CD4-positive, CD25-positive, alpha-beta regulatory T cell (primary cell): Measurements from ENCODE around the gene PML. TPM values are rescaled to one million over a fixed set of nuclear protein-coding genes. Genes with fewer than 3 reads are reported as not detected.
A peak's percentile ranks its signal among the peaks of the same experiment; 100 is the strongest.
"Not testable (repeated sequence)": the region's sequence is repeated elsewhere in the genome, so short reads cannot be mapped to it uniquely, and the experiment has no call there.

Source experiments
- ATAC-seq, 2 donors: fragments of 150-1000 bp; cut with Tn5 transposase; one replicate each; pipeline ENCODE4 v1.10.0; 2021; ENCODE audit warnings: low read depth in 2 of 2, moderate number of reproducible peaks in 2 of 2, moderate library complexity in 1 of 2
- DNase-seq, 3 donors: peaks; one replicate each; pipeline versions ENCODE4 v3.0.0 to v3.0.0-alpha.2; 2012 to 2022; ENCODE audit warnings: mixed read lengths in 1 of 3
- H3K27ac ChIP-seq: one replicate; pipeline ENCODE4 v1.7.0; 2013; ENCODE audit warnings: mild to moderate bottlenecking, low read length; ENCODE audit not compliant: insufficient read depth, poor library complexity, severe bottlenecking
- H3K27me3 ChIP-seq: one replicate; pipeline ENCODE4 v1.7.0; 2013; ENCODE audit warnings: low read length; ENCODE audit not compliant: control insufficient read depth, insufficient read depth
- H3K36me3 ChIP-seq: one replicate; pipeline ENCODE4 v1.7.0; 2013; ENCODE audit warnings: mild to moderate bottlenecking, low read length, moderate library complexity; ENCODE audit not compliant: control insufficient read depth, insufficient read depth
- H3K4me1 ChIP-seq: 2 replicates; pipeline ENCODE4 v1.7.0; 2013; ENCODE audit warnings: mild to moderate bottlenecking, low read length; ENCODE audit not compliant: insufficient read depth, control insufficient read depth, poor library complexity, severe bottlenecking
- H3K4me3 ChIP-seq: one replicate; pipeline ENCODE4 v1.7.0; 2013; ENCODE audit warnings: low read depth, mild to moderate bottlenecking, low read length, moderate library complexity
- H3K9me3 ChIP-seq, 2 experiments: 1 replicate in 1 of 2; 2 replicates in 1 of 2; pipeline ENCODE4 v1.7.0; 2013; ENCODE audit warnings: low read length in 2 of 2, mild to moderate bottlenecking in 1 of 2, moderate library complexity in 1 of 2; ENCODE audit not compliant: control insufficient read depth in 2 of 2
- H3K27ac Mint-ChIP-seq, 3 donors: one replicate each; pipeline ENCODE4 v1.8.0; 2020 to 2022; ENCODE audit warnings: mild to moderate bottlenecking in 3 of 3, mixed read lengths in 3 of 3, moderate library complexity in 2 of 3
- H3K27me3 Mint-ChIP-seq: one replicate; pipeline ENCODE4 v1.8.0; 2022; ENCODE audit warnings: mild to moderate bottlenecking, mixed read lengths
- H3K36me3 Mint-ChIP-seq: one replicate; pipeline ENCODE4 v1.8.0; 2020; ENCODE audit warnings: mixed read lengths
- H3K4me1 Mint-ChIP-seq, 4 donors: one replicate each; pipeline ENCODE4 v1.8.0; 2020 to 2022; ENCODE audit warnings: mixed read lengths in 4 of 4, mild to moderate bottlenecking in 1 of 4
- H3K4me3 Mint-ChIP-seq, 4 donors: one replicate each; pipeline ENCODE4 v1.8.0; 2020 to 2022; ENCODE audit warnings: mild to moderate bottlenecking in 4 of 4, mixed read lengths in 4 of 4, moderate library complexity in 3 of 4
- H3K9me3 Mint-ChIP-seq, 7 donors: one replicate each; pipeline ENCODE4 v1.8.0; 2020 to 2022; ENCODE audit warnings: mixed read lengths in 7 of 7, mild to moderate bottlenecking in 3 of 7, moderate library complexity in 2 of 7
- polyA plus RNA-seq, 4 donors: library from polyadenylated mRNA; unstranded; fragments of 300-500 nt; fragmentation: Illumina TruSeq; gene quantifications; one replicate each; pipeline ENCODE4 v1.2.3, GENCODE V29; 2021
- total RNA-seq: library from RNA; stranded (reverse); gene quantifications from one replicate; pipeline ENCODE4 v1.2.3, GENCODE V29; 2022

The PML gene
- total and polyA plus RNA-seq, 5 donors from 2014 or later: 13.7 to 57.6 (median 23.2) TPM

GRCh38 chr15:74045636-74046274, 51.2 kb downstream of the PML start:
- H3K9me3 Mint-ChIP-seq: no peaks in the 10 kb centered on the region
- H3K36me3 Mint-ChIP-seq: peaks cover 10% of the 10 kb centered on the region
- no peak overlapping the region for H3K4me3 ChIP-seq
- H3K4me1 Mint-ChIP-seq: peaks cover 0 to 15% (median 7%) of the 10 kb centered on the region in 4 donors
- H3K4me3 Mint-ChIP-seq: no peak overlapping the region
- H3K27me3 Mint-ChIP-seq: no peaks in the 10 kb centered on the region
- H3K9me3 ChIP-seq: no peaks in the 10 kb centered on the region
- no peak for DNase-seq
- H3K4me1 ChIP-seq: peaks cover 6% of the 10 kb centered on the region
- H3K36me3 ChIP-seq: peaks cover 5% of the 10 kb centered on the region
- no peak for ATAC-seq
- peak overlapping the region in 2 of 3 donors; percentile 1 to 60 for H3K27ac Mint-ChIP-seq
- no peak overlapping the region for H3K27ac ChIP-seq
- H3K27me3 ChIP-seq: no peaks in the 10 kb centered on the region

DNA sequence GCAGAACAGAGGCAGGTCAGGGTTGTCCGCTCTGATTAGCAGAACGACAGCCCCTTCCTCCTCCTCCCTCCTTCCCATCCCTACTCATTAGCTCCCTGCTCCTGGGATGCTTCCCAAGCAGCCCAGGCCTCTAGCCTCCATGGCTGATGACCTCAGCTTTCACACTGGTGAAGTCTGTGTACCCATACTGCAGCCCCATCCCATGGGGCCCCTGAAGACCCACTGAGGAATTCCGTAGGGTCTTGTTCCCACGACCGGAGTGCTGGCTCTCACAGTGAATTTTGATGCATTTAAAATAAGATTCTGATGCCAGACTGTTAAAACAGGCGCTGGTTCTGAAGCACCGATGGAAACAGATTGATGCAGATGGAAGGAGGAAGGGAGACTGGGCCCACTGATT, 51.8 kb downstream of the PML start:
- ATAC-seq (no peak), DNase-seq (no peak)
- Histone ChIP-seq H3K9me3 (no peaks in the 10 kb centered on the region), H3K4me3 (no peak overlapping the region), H3K4me1 (peaks cover 6% of the 10 kb centered on the region), H3K27ac (no peak overlapping the region), H3K27me3 (no peaks in the 10 kb centered on the region), H3K36me3 (peaks cover 5% of the 10 kb centered on the region)
- H3K36me3 Mint-ChIP-seq: peaks cover 10% of the 10 kb centered on the region
- H3K27me3 Mint-ChIP-seq: no peaks in the 10 kb centered on the region
- no peak overlapping the region for H3K27ac Mint-ChIP-seq
- H3K9me3 Mint-ChIP-seq: no peaks in the 10 kb centered on the region
- H3K4me3 Mint-ChIP-seq: no peak overlapping the region
- H3K4me1 Mint-ChIP-seq: peaks cover 0 to 15% (median 7%) of the 10 kb centered on the region in 4 donors

DNA sequence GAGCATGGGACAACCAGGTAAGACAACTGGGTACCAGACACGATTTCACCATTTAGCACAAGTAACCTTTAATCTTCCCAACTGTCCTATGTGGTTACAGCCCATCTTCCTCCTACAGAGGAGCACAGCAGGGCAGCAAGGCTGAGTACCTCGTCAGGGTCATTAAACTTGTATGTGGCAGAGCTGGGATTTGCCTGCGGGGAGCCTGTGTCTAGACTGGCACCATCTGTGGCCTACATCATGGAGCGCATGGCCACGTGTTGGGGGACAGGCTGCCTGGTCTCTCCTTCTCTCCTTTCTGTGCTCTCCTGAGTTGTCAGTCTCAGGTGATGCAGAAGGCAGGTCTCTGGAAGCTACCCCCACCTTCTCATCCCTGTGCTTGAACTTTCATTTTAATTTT, 55.6 kb downstream of the PML start:
- no peak for ATAC-seq
- Mint-ChIP-seq H3K27me3 (no peaks in the 10 kb centered on the region), H3K9me3 (peaks cover 0 to 1% (median 0%) of the 10 kb centered on the region in 7 donors), H3K4me3 (no peak overlapping the region), H3K36me3 (peaks cover 4% of the 10 kb centered on the region), H3K27ac (peak overlapping the region in 1 of 3 donors; percentile 80), H3K4me1 (peaks cover 4 to 24% (median 11%) of the 10 kb centered on the region in 4 donors)
- Histone ChIP-seq H3K27me3 (no peaks in the 10 kb centered on the region), H3K27ac (no peak overlapping the region), H3K36me3 (no peaks in the 10 kb centered on the region), H3K9me3 (no peaks in the 10 kb centered on the region), H3K4me1 (peaks cover 6% of the 10 kb centered on the region), H3K4me3 (no peak overlapping the region)
- no peak for DNase-seq

DNA sequence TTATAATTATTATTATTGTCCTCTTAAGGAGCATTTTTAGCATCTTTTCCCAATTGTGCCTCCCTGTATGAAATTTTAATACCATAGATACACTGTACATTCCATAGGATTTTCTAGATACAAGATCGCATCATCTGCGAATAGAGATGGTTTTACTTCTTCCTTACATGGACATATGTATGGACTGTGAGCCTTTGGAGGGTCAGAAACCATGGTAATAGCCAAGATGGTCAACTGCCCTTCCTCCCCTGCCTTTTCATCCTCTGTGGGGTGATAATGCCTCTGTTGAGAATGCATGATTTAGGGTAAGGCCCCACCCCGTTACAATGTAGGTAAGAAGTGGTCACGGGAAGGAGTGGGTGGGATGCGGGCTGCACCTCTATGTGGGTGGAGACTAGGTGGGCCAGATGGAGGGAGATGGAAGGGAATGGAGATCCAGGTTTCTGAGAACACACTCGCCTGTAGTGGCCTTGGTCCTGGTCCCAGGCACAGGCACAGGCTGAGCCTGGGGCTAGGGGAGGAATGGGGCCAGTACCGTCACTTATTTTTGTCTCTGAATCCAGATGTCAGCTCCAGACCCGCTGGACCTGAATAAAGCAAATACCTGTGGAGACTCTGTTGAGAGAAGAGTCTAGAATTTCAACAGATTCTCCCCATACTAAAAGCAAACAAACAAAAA, 56.2 kb downstream of the PML start:
- Mint-ChIP-seq H3K27me3 (no peaks in the 10 kb centered on the region), H3K9me3 (peaks cover 0 to 1% (median 0%) of the 10 kb centered on the region in 7 donors), H3K4me1 (peaks cover 4 to 24% (median 11%) of the 10 kb centered on the region in 4 donors)

DNA sequence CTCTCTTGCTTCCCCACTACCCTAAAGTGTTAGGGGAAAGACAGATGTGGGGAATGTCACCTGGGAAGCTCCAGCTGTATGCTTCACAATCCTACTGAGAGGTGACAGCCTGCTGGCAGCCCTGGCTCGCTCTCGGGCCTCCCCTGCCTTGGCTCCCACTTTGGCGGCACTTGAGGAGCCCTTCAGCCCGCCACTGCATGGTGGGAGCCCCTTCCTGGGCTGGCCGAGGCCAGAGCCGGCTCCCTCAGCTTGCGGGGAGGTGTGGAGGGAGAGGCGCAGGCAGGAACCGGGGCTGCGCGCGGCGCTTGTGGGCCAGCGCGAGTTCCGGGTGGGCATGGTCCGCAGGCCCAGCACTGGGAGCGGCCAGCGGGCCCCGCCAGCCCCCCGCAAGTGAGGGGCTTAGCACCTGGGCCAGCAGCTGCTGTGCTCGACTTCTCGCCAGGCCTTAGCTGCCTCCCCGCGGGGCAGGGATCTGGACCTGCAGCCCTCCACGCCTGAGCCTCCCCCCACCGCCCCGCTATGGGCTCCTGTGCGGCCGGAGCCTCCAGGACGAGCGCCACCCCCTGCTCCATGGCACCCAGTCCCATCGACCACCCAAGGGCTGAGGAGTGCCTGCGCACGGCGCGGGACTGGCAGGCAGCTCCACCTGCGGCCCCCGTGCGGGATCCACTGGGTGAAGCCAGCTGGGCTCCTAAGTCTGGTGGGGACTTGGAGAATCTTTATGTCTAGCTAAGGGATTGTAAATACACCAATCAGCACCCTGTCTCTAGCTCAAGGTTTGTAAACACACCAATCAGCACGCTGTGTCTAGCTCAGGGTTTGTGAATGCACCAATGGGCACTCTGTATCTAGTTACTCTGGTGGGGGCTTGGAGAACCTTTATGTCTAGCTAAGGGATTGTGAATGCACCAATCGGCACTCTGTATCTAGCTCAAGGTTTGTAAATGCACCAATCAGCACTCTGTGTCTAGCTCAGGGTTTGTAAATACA, 58.0 kb downstream of the PML start:
- not testable (repeated sequence) for DNase-seq, H3K9me3 ChIP-seq, H3K27ac Mint-ChIP-seq, H3K27me3 Mint-ChIP-seq, H3K27me3 ChIP-seq, H3K4me3 Mint-ChIP-seq, H3K36me3 ChIP-seq, H3K9me3 Mint-ChIP-seq, H3K36me3 Mint-ChIP-seq, ATAC-seq, H3K4me1 ChIP-seq, H3K27ac ChIP-seq, H3K4me3 ChIP-seq
- H3K4me1 Mint-ChIP-seq: peaks cover 4 to 22% (median 11%) of the 10 kb centered on the region in 4 donors

More for the DNA sequence above, 56.2 kb downstream of the PML start:
- Histone ChIP-seq H3K27me3 (no peaks in the 10 kb centered on the region), H3K36me3 (no peaks in the 10 kb centered on the region), H3K27ac (no peak overlapping the region), H3K9me3 (no peaks in the 10 kb centered on the region), H3K4me3 (no peak overlapping the region), H3K4me1 (peaks cover 6% of the 10 kb centered on the region)
- no peak overlapping the region for H3K27ac Mint-ChIP-seq
- ATAC-seq (no peak), DNase-seq (no peak)
- no peak overlapping the region for H3K4me3 Mint-ChIP-seq
- no peaks in the 10 kb centered on the region for H3K36me3 Mint-ChIP-seq

DNA sequence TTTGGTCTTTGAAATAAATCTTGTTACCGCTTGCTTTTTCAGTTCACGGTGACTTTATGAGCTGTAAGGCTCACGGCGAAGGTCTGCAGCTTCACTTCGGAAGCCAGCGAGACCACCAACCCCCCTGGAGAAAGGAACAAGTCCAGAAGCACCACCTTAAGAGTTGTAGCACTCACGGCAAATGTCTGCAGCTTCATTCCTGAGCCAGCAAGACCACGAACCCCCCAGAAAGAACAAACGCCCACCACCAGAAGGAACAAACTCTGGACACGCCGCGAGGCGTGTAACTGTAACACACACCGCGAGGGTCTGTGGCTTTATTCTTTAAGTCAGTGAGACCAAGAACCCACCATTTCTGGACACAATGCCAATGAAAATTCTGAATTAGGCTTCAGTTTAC, 59.0 kb downstream of the PML start:
- H3K27ac ChIP-seq: no peak overlapping the region
- H3K4me3 ChIP-seq: no peak overlapping the region
- no peak overlapping the region for H3K27ac Mint-ChIP-seq
- H3K36me3 ChIP-seq: peaks cover under 1% of the 10 kb centered on the region
- peaks cover 5% of the 10 kb centered on the region for H3K36me3 Mint-ChIP-seq
- H3K4me1 Mint-ChIP-seq: peaks cover 2 to 13% (median 8%) of the 10 kb centered on the region in 4 donors
- no peaks in the 10 kb centered on the region for H3K9me3 ChIP-seq
- H3K4me1 ChIP-seq: no peaks in the 10 kb centered on the region
- H3K27me3 ChIP-seq: no peaks in the 10 kb centered on the region
- no peak overlapping the region for H3K4me3 Mint-ChIP-seq
- ATAC-seq (no peak), DNase-seq (no peak)
- peaks cover 0 to 1% (median 0%) of the 10 kb centered on the region in 7 donors for H3K9me3 Mint-ChIP-seq
- H3K27me3 Mint-ChIP-seq: no peaks in the 10 kb centered on the region

GRCh38 chr15:74053941-74054529, 59.5 kb downstream of the PML start:
- peaks cover 2 to 11% (median 6%) of the 10 kb centered on the region in 4 donors for H3K4me1 Mint-ChIP-seq
- peak overlapping the region; percentile 13 for H3K4me3 ChIP-seq
- H3K27me3 Mint-ChIP-seq: no peaks in the 10 kb centered on the region
- peaks cover 5% of the 10 kb centered on the region for H3K36me3 Mint-ChIP-seq
- peak overlapping the region in 1 of 3 donors; percentile 23 for H3K27ac Mint-ChIP-seq
- H3K4me1 ChIP-seq: no peaks in the 10 kb centered on the region
- no peak overlapping the region for H3K27ac ChIP-seq
- peaks cover 3% of the 10 kb centered on the region for H3K36me3 ChIP-seq
- H3K4me3 Mint-ChIP-seq: peak overlapping the region in 1 of 4 donors; percentile 22
- DNase-seq: peak; percentile 32 to 75 (median 49)
- H3K9me3 ChIP-seq: no peaks in the 10 kb centered on the region
- no peaks in the 10 kb centered on the region for H3K27me3 ChIP-seq
- peaks cover 0 to 1% (median 0%) of the 10 kb centered on the region in 7 donors for H3K9me3 Mint-ChIP-seq
- peak; percentile 81 to 85 for ATAC-seq
